ENCODE results near the gene USP46. TPM values are rescaled to one million over a fixed set of nuclear protein-coding genes. Genes with fewer than 3 reads are reported as not detected.

Gene USP46
- total RNA-seq, 2 experiments from 2014 or later, result 3.8 to 4.6 TPM

GRCh38 chr4:52560844-52561280 lies 98.2 kb downstream of the USP46 start:
- no peaks in the 10 kb centered on the region for H3K4me1 Mint-ChIP-seq (ENCODE audit: low read depth)
- H3K36me3 Mint-ChIP-seq (ENCODE audit: low read depth), result no peaks in the 10 kb centered on the region
- H3K27me3 Mint-ChIP-seq (ENCODE audit: low read depth), result peaks cover 10% of the 10 kb centered on the region
- POLR2A ChIA-PET, result no interaction called here
- CTCF ChIA-PET, result no interaction called here
- no peak overlapping the region for H3K4me3 Mint-ChIP-seq
- no peak overlapping the region for H3K27ac Mint-ChIP-seq
- ATAC-seq (no peak), DNase-seq (no peak)
- no peaks in the 10 kb centered on the region for H3K9me3 Mint-ChIP-seq (ENCODE audit: insufficient read depth)

GRCh38 chr4:52555356-52555716 lies 103.8 kb downstream of the USP46 start:
- H3K36me3 Mint-ChIP-seq (ENCODE audit: low read depth), result no peaks in the 10 kb centered on the region
- H3K9me3 Mint-ChIP-seq (ENCODE audit: insufficient read depth), result no peaks in the 10 kb centered on the region
- DNase-seq (no peak), ATAC-seq (no peak)
- H3K27ac Mint-ChIP-seq, result no peak overlapping the region
- ChIA-PET CTCF (no interaction called here), POLR2A (no interaction called here)
- no peaks in the 10 kb centered on the region for H3K4me1 Mint-ChIP-seq (ENCODE audit: low read depth)
- peaks cover 10% of the 10 kb centered on the region for H3K27me3 Mint-ChIP-seq (ENCODE audit: low read depth)
- no peak overlapping the region for H3K4me3 Mint-ChIP-seq

GRCh38 chr4:52554612-52555355 lies 104.3 kb downstream of the USP46 start:
- no peaks in the 10 kb centered on the region for H3K4me1 Mint-ChIP-seq (ENCODE audit: low read depth)
- ATAC-seq (no peak), DNase-seq (no peak)
- H3K27ac Mint-ChIP-seq, result no peak overlapping the region
- no peaks in the 10 kb centered on the region for H3K36me3 Mint-ChIP-seq (ENCODE audit: low read depth)
- POLR2A ChIA-PET, result interaction anchor here (0.7 kb wide), 1 partner anchor 19 kb away, joined by 3 read pairs; no protein-coding TSS in a partner anchor
- H3K4me3 Mint-ChIP-seq, result no peak overlapping the region
- CTCF ChIA-PET, result no interaction called here
- peaks cover 10% of the 10 kb centered on the region for H3K27me3 Mint-ChIP-seq (ENCODE audit: low read depth)
- H3K9me3 Mint-ChIP-seq (ENCODE audit: insufficient read depth), result no peaks in the 10 kb centered on the region

GRCh38 chr4:52552778-52553177 lies 106.3 kb downstream of the USP46 start:
- ChIA-PET CTCF (interaction anchor here (0.8 kb wide), 1 partner anchor 430 kb away, joined by 3 read pairs; no protein-coding TSS in a partner anchor), POLR2A (interaction anchor here (1.0 kb wide), 1 partner anchor 46 kb away, joined by 3 read pairs; no protein-coding TSS in a partner anchor)
- no peak overlapping the region for H3K4me3 Mint-ChIP-seq
- H3K36me3 Mint-ChIP-seq (ENCODE audit: low read depth), result no peaks in the 10 kb centered on the region
- H3K4me1 Mint-ChIP-seq (ENCODE audit: low read depth), result no peaks in the 10 kb centered on the region
- no peaks in the 10 kb centered on the region for H3K9me3 Mint-ChIP-seq (ENCODE audit: insufficient read depth)
- peaks cover 11% of the 10 kb centered on the region for H3K27me3 Mint-ChIP-seq (ENCODE audit: low read depth)
- H3K27ac Mint-ChIP-seq, result no peak overlapping the region
- no peak for ATAC-seq
- no peak for DNase-seq

GRCh38 chr4:52551487-52551886 lies 107.6 kb downstream of the USP46 start:
- ChIA-PET CTCF (no interaction called here), POLR2A (no interaction called here)
- Mint-ChIP-seq H3K36me3 (ENCODE audit: low read depth) (no peaks in the 10 kb centered on the region), H3K27ac (no peak overlapping the region), H3K4me1 (ENCODE audit: low read depth) (no peaks in the 10 kb centered on the region), H3K27me3 (ENCODE audit: low read depth) (peaks cover 7% of the 10 kb centered on the region), H3K9me3 (ENCODE audit: insufficient read depth) (no peaks in the 10 kb centered on the region), H3K4me3 (no peak overlapping the region)
- DNase-seq (no peak), ATAC-seq (no peak)

- H3K36me3 Mint-ChIP-seq (ENCODE audit: low read depth), result no peaks in the 10 kb centered on the region
- no peak overlapping the region for H3K4me3 Mint-ChIP-seq
- ATAC-seq, result no peak
- H3K27ac Mint-ChIP-seq, result no peak overlapping the region
- peaks cover 5% of the 10 kb centered on the region for H3K27me3 Mint-ChIP-seq (ENCODE audit: low read depth)
- ChIA-PET POLR2A (no interaction called here), CTCF (no interaction called here)
- no peaks in the 10 kb centered on the region for H3K9me3 Mint-ChIP-seq (ENCODE audit: insufficient read depth)
- H3K4me1 Mint-ChIP-seq (ENCODE audit: low read depth), result no peaks in the 10 kb centered on the region
- DNase-seq, result no peak
Observed at GRCh38 chr4:52550186-52550585, 108.9 kb downstream of the USP46 start.

GRCh38 chr4:52548818-52549570 lies 110.1 kb downstream of the USP46 start:
- ATAC-seq, result no peak
- H3K9me3 Mint-ChIP-seq (ENCODE audit: insufficient read depth), result no peaks in the 10 kb centered on the region

GRCh38 chr4:52546449-52546848 lies 112.7 kb downstream of the USP46 start:
- Mint-ChIP-seq H3K4me3 (no peak overlapping the region), H3K27me3 (ENCODE audit: low read depth) (peaks cover 2% of the 10 kb centered on the region), H3K4me1 (ENCODE audit: low read depth) (no peaks in the 10 kb centered on the region), H3K36me3 (ENCODE audit: low read depth) (no peaks in the 10 kb centered on the region), H3K9me3 (ENCODE audit: insufficient read depth) (no peaks in the 10 kb centered on the region), H3K27ac (no peak overlapping the region)
- no peak for ATAC-seq
- ChIA-PET CTCF (interaction anchor here (0.7 to 4.3 kb wide), 8 partner anchors 11 to 437 kb away, joined by 3 to 54 read pairs (median 3); no protein-coding TSS in a partner anchor), POLR2A (no interaction called here)
- no peak for DNase-seq

More at GRCh38 chr4:52548818-52549570, 110.1 kb downstream of the USP46 start:
- H3K4me1 Mint-ChIP-seq (ENCODE audit: low read depth), result no peaks in the 10 kb centered on the region
- DNase-seq, result no peak
- ChIA-PET CTCF (no interaction called here), POLR2A (no interaction called here)
- no peak overlapping the region for H3K27ac Mint-ChIP-seq
- H3K36me3 Mint-ChIP-seq (ENCODE audit: low read depth), result no peaks in the 10 kb centered on the region
- no peak overlapping the region for H3K4me3 Mint-ChIP-seq
- peaks cover 2% of the 10 kb centered on the region for H3K27me3 Mint-ChIP-seq (ENCODE audit: low read depth)

GRCh38 chr4:52545099-52546069 lies 113.7 kb downstream of the USP46 start:
- POLR2A ChIA-PET, result interaction anchor here (0.7 kb wide), 1 partner anchor 1204 kb away, joined by 4 read pairs; no protein-coding TSS in a partner anchor
- Mint-ChIP-seq H3K27ac (no peak overlapping the region), H3K9me3 (ENCODE audit: insufficient read depth) (no peaks in the 10 kb centered on the region), H3K27me3 (ENCODE audit: low read depth) (peaks cover 2% of the 10 kb centered on the region), H3K4me3 (no peak overlapping the region), H3K36me3 (ENCODE audit: low read depth) (no peaks in the 10 kb centered on the region), H3K4me1 (ENCODE audit: low read depth) (no peaks in the 10 kb centered on the region)
- CTCF ChIA-PET, result interaction anchor here (0.7 to 4.3 kb wide), 13 partner anchors 12 to 438 kb away, joined by 3 to 54 read pairs (median 3); no protein-coding TSS in a partner anchor
- peak; percentile 58 for DNase-seq
- ATAC-seq, result peak; percentile 76

Data from activated CD8-positive, alpha-beta T cell treated with anti-CD3 and anti-CD28 coated beads, Interleukin-2, amount 10 ng/mL, durations not matched to agents 7 days and 5 days (primary cell).